Measurements from ENCODE around the gene ZDHHC4. TPM values are rescaled to one million over a fixed set of nuclear protein-coding genes. Genes with fewer than 3 reads are reported as not detected.

Gene ZDHHC4
- total RNA-seq, 4 donors from 2014 or later, result 22.2 to 37.3 (median 26.2) TPM

- WGBS, result 89% methylated on average over 28 of the region's 36 CpGs
- Histone ChIP-seq H3K4me1 (no peaks in the 10 kb centered on the region), H3K27me3 (no peaks in the 10 kb centered on the region), H3K9me3 (no peaks in the 10 kb centered on the region), H3K36me3 (peaks cover 69% of the 10 kb centered on the region), H3K4me3 (no peak overlapping the region), H3K27ac (no peak overlapping the region)
- DNase-seq (ENCODE audit: low spot score in 2 of 2), result no peak
- TF ChIP-seq CTCF (IDR thresholded peaks at IDR 0.05) (no peak), POLR2A (IDR thresholded peaks at IDR 0.05) (no peak), POLR2AphosphoS5 (IDR thresholded peaks at IDR 0.05) (no peak), EP300 (IDR thresholded peaks at IDR 0.05) (no peak)
Measured at GRCh38 chr7:6606866-6607583, 29.8 kb downstream of the ZDHHC4 start.

- no peak overlapping the region for H3K4me3 ChIP-seq
- 90% methylated on average over 18 of the region's 38 CpGs for WGBS
- DNase-seq (ENCODE audit: low spot score in 2 of 2), result no peak
- no peak for TF ChIP-seq CTCF (IDR thresholded peaks at IDR 0.05)
- TF ChIP-seq EP300 (IDR thresholded peaks at IDR 0.05), result no peak
- no peak for TF ChIP-seq POLR2A (IDR thresholded peaks at IDR 0.05)
- no peak for TF ChIP-seq POLR2AphosphoS5 (IDR thresholded peaks at IDR 0.05)
- H3K9me3 ChIP-seq, result no peaks in the 10 kb centered on the region
- no peak overlapping the region for H3K27ac ChIP-seq
- no peaks in the 10 kb centered on the region for H3K4me1 ChIP-seq
- H3K27me3 ChIP-seq, result no peaks in the 10 kb centered on the region
- H3K36me3 ChIP-seq, result peaks cover 63% of the 10 kb centered on the region
Measured at GRCh38 chr7:6607651-6608051, 30.4 kb downstream of the ZDHHC4 start.

GRCh38 chr7:6608081-6608480, 30.8 kb downstream of the ZDHHC4 start:
- DNase-seq (ENCODE audit: low spot score in 2 of 2), result no peak
- Histone ChIP-seq H3K4me1 (no peaks in the 10 kb centered on the region), H3K9me3 (no peaks in the 10 kb centered on the region), H3K27ac (no peak overlapping the region), H3K4me3 (no peak overlapping the region), H3K36me3 (peaks cover 60% of the 10 kb centered on the region), H3K27me3 (no peaks in the 10 kb centered on the region)
- TF ChIP-seq EP300 (IDR thresholded peaks at IDR 0.05), result no peak
- TF ChIP-seq POLR2AphosphoS5 (IDR thresholded peaks at IDR 0.05), result no peak
- TF ChIP-seq CTCF (IDR thresholded peaks at IDR 0.05), result no peak
- no peak for TF ChIP-seq POLR2A (IDR thresholded peaks at IDR 0.05)
- WGBS, result over 99% methylated on average over 19 of the region's 27 CpGs

GRCh38 chr7:6608794-6609193, 31.5 kb downstream of the ZDHHC4 start:
- Histone ChIP-seq H3K27me3 (no peaks in the 10 kb centered on the region), H3K36me3 (peaks cover 54% of the 10 kb centered on the region), H3K4me3 (no peak overlapping the region), H3K4me1 (no peaks in the 10 kb centered on the region), H3K27ac (no peak overlapping the region), H3K9me3 (no peaks in the 10 kb centered on the region)
- no peak for DNase-seq (ENCODE audit: low spot score in 2 of 2)
- 92% methylated on average over 12 of the region's 12 CpGs for WGBS
- no peak for TF ChIP-seq EP300 (IDR thresholded peaks at IDR 0.05)
- no peak for TF ChIP-seq POLR2AphosphoS5 (IDR thresholded peaks at IDR 0.05)

- Histone ChIP-seq H3K9me3 (no peaks in the 10 kb centered on the region), H3K27me3 (peaks cover 6% of the 10 kb centered on the region), H3K4me1 (peaks cover 12% of the 10 kb centered on the region), H3K27ac (no peak overlapping the region), H3K4me3 (no peak overlapping the region), H3K36me3 (peaks cover 16% of the 10 kb centered on the region)
- 70% methylated on average over 7 of the region's 7 CpGs for WGBS
- no peak for TF ChIP-seq POLR2AphosphoS5 (IDR thresholded peaks at IDR 0.05)
- no peak for TF ChIP-seq EP300 (IDR thresholded peaks at IDR 0.05)
- TF ChIP-seq POLR2A (IDR thresholded peaks at IDR 0.05), result no peak
- TF ChIP-seq CTCF (IDR thresholded peaks at IDR 0.05), result no peak
- no peak for DNase-seq (ENCODE audit: low spot score in 2 of 2)
Measured at GRCh38 chr7:6612819-6613218, 35.6 kb downstream of the ZDHHC4 start.
